Measurements from ENCODE around the gene DPPA3.
A peak's percentile ranks its signal among the peaks of the same experiment; 100 is the strongest.
"Not testable (repeated sequence)": the region's sequence is repeated elsewhere in the genome, so short reads cannot be mapped to it uniquely, and the experiment has no call there.

DPPA3 gene

DNA sequence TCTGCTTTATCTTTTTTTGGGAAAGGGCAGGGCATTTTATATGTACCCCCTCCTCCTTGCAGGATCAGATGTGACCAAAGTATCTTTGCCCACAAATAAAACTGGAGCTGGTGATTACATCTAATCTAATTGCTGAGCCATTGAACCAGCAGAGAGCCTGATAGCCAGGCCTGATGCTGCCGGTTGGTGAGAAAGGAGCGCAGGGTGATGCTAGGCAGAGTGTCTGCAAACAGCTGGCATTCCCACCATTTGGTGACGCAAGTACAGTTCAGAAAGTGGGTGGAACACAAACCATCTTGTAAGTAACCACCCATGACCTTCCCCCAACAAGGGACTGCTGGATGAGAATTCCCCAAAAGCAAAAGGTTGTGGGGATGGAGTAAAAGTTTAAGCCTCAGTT is 12.7 kb downstream of the DPPA3 start:
- TF ChIP-seq, protein P1, sequence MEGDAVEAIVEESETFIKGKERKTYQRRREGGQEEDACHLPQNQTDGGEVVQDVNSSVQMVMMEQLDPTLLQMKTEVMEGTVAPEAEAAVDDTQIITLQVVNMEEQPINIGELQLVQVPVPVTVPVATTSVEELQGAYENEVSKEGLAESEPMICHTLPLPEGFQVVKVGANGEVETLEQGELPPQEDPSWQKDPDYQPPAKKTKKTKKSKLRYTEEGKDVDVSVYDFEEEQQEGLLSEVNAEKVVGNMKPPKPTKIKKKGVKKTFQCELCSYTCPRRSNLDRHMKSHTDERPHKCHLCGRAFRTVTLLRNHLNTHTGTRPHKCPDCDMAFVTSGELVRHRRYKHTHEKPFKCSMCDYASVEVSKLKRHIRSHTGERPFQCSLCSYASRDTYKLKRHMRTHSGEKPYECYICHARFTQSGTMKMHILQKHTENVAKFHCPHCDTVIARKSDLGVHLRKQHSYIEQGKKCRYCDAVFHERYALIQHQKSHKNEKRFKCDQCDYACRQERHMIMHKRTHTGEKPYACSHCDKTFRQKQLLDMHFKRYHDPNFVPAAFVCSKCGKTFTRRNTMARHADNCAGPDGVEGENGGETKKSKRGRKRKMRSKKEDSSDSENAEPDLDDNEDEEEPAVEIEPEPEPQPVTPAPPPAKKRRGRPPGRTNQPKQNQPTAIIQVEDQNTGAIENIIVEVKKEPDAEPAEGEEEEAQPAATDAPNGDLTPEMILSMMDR (conservative IDR thresholded peaks at IDR 0.05; ENCODE audit: control insufficient read depth, insufficient read depth, low read depth, low read length) = no peak
- no peak for DNase-seq (ENCODE audit: low read depth)
- H3K4me3 ChIP-seq (ENCODE audit: control insufficient read depth, low read depth, low read length) = no peak overlapping the region

DNA sequence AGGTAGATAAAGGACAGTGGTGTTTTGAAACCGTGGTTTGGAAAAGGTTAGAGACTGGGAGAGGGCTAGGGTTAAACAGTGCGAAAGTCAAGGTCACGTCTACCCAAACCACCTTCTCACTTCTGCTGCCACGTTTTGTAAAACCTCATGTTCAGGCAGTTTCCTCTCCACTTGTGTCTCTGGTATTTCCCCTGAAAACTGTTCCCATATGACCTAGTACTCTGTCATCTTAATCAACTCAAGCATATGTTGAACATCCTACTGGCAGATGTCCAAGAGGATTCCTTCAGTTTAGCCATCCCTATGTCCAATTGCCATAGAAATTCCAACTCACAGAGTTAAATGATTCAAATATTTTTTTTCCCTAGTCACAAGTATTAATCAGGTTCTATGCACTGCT is 18.5 kb downstream of the DPPA3 start:
- no peak overlapping the region for H3K4me3 ChIP-seq (ENCODE audit: control insufficient read depth, low read depth, low read length)
- TF ChIP-seq, protein P1 (conservative IDR thresholded peaks at IDR 0.05; ENCODE audit: control insufficient read depth, insufficient read depth, low read depth, low read length) = no peak
- peak; percentile 55 for DNase-seq (ENCODE audit: low read depth)

DNA sequence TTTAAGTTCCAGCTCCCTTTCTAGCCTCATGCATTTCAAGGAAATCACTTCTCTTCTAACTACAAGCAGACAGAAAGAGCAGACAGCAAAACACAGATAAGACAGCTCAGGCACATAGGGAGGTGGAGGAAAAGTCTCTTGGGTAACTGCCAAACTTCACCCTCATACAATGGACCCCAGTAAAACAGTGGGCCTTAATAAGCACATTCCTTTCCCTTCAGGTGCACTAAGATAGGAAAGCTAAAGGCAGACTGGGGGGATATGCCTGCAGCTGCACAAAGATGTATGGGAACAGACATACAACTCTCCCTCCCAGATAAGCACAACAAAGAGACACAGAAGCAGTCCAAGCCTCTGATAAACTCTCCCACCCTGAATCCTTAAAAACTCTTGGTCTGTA is 19.8 kb downstream of the DPPA3 start:
- not testable (repeated sequence) for H3K4me3 ChIP-seq (ENCODE audit: control insufficient read depth, low read depth, low read length); DNase-seq (ENCODE audit: low read depth)

DNA sequence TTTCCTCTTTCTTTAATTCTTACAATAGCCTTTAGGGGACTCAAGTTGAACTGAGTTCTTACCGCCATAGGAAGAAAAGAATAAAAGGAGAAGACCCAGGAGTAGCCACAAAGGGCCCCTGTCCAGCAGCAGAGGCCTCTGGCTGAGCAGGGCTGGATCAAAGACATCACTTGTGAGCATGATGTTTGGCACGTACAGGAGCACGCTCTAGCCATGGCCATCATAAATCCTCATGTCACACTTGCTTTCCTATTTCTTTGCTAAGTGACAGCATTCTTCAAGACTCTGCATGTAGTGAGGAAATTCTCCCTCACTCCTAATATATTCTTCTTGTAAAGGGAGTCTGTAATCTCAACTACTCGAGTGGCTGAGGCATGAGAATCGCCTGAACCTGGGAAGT is 20.3 kb downstream of the DPPA3 start:
- TF ChIP-seq, protein P1 (conservative IDR thresholded peaks at IDR 0.05; ENCODE audit: control insufficient read depth, insufficient read depth, low read depth, low read length) = no peak
- no peak for DNase-seq (ENCODE audit: low read depth)
- no peak overlapping the region for H3K4me3 ChIP-seq (ENCODE audit: control insufficient read depth, low read depth, low read length)

DNA sequence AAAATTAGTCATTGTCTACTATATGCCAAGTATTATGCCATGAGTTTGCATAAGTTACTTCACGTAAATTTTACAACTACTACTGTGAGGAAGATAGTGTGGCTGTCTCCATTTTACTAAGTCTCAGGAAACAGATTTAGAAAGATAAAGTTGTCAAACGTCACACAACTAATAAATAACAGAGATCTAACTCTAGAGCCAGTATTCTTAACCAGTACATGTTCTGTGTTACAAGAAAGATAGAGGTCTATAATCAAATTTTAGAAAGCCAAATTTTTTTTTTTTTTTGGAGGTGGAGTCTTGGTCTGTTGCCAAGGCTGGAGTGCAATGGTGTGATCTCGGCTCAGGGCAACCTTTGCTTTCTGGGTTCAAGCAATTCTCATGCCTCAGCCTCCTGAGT is 21.8 kb downstream of the DPPA3 start:
- no peak for DNase-seq (ENCODE audit: low read depth)
- TF ChIP-seq, protein P1 (conservative IDR thresholded peaks at IDR 0.05; ENCODE audit: control insufficient read depth, insufficient read depth, low read depth, low read length) = no peak
- no peak overlapping the region for H3K4me3 ChIP-seq (ENCODE audit: control insufficient read depth, low read depth, low read length)

DNA sequence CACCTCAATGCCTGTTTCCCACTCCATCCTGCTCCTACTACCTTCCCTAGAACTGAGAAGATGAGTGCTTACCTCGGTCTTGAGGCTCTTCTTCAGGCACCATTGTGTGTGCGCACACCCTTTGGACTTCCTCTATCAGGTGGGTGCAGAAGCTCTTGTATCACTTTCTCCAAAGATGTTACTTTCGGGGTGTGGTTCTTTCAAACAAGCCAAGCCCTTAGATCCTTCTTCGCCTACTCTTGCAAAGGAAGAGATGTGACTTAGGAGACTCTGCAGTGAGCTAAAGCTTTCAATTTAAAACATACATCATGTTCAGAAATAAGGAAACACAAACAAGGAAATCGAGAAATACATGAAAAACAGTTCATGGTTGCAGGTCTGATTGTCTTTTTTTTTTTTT is 36.0 kb downstream of the DPPA3 start, which contains the start of gene CLEC4C:
Gene CLEC4C, minus strand, starts transcription at position 130 of the 400 bp plus-strand sequence. Its CDS starts 27 bp downstream, at position 103.
- DNase-seq (ENCODE audit: low read depth) = no peak
- TF ChIP-seq, protein P1 (conservative IDR thresholded peaks at IDR 0.05; ENCODE audit: control insufficient read depth, insufficient read depth, low read depth, low read length) = no peak
- H3K4me3 ChIP-seq (ENCODE audit: control insufficient read depth, low read depth, low read length) = no peak within 1 kb of the TSS

DNA sequence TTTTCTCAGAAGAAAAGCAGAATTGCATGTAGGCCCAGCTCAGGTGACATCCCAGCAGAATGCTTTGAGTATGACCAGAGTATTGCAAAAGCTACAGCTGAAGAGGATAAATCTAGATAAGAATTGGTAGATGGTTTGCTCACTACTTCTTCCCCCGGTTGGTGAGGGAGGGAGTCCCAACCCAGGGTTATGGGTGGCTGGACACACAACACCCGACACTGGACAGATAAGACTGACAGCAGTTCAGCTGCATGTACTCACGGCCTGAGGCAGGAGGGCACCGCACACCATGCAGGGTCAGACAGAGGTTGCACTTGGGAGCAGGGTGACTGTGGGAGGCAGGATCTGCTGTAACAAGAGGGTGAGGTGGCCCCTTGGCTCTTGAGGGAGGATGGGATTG is 37.6 kb downstream of the DPPA3 start:
- TF ChIP-seq, protein P1 (conservative IDR thresholded peaks at IDR 0.05; ENCODE audit: control insufficient read depth, insufficient read depth, low read depth, low read length) = no peak
- no peak for DNase-seq (ENCODE audit: low read depth)
- H3K4me3 ChIP-seq (ENCODE audit: control insufficient read depth, low read depth, low read length) = no peak overlapping the region

All from fibroblast of mammary gland (primary cell).